Measurements from ENCODE around the gene DYSF.

- TF ChIP-seq TCF12 (IDR thresholded peaks at IDR 0.05; ENCODE audit: low read depth) (no peak), FOXM1 (IDR thresholded peaks at IDR 0.05; ENCODE audit: borderline replicate concordance, low read depth) (no peak), CEBPB (IDR thresholded peaks at IDR 0.05) (no peak), REST (IDR thresholded peaks at IDR 0.05; ENCODE audit: low read depth) (no peak), TAF1 (IDR thresholded peaks at IDR 0.05; ENCODE audit: low read depth) (no peak), MAX (IDR thresholded peaks at IDR 0.05) (no peak), EP300 (IDR thresholded peaks at IDR 0.05; ENCODE audit: borderline replicate concordance) (no peak)
These were observed 147.2 kb downstream of the DYSF start for GRCh38 chr2:71600555-71600954.
